H1 (cell line): ENCODE data around the gene FGF14. TPM values are rescaled to one million over a fixed set of nuclear protein-coding genes. Genes with fewer than 3 reads are reported as not detected.

Experiments used
- CHD7 ChIP-seq: fragments of 300-600 bp; sonication (generic); IDR thresholded peaks from 2 replicates; pipeline ENCODE4 v1.7.1; 2012; ENCODE audit warnings: low read length, moderate library complexity, mild to moderate bottlenecking, inconsistent platforms; ENCODE audit not compliant: insufficient replicate concordance
- HDAC6 ChIP-seq: IDR thresholded peaks from one replicate; pipeline ENCODE4 v1.7.1; 2012; ENCODE audit warnings: low read depth, mild to moderate bottlenecking, inconsistent platforms, low read length, moderate library complexity
- polyA plus RNA-seq, 7 experiments: library from polyadenylated mRNA; depleted of rRNA in 3 of 7; stranded (reverse) in 5 of 7; unstranded in 2 of 7; fragments of >200 nt in 5 of 7; fragments of 200-250 nt in 2 of 7; gene quantifications; 1 replicate in 5 of 7; 2 replicates in 1 of 7; 4 replicates in 1 of 7; pipeline versions ENCODE4 v1.2.1 to v1.2.3, GENCODE V29; 2011 to 2013; ENCODE audit warnings: missing spikeins in 2 of 7, mixed read lengths in 2 of 7
- total RNA-seq: library from RNA; stranded (reverse); fragmentation: NEBNext Ultra II Directional; extraction: Animal tissue kit (Norgen Biotek cat#: 25700); gene quantifications from 2 replicates; pipeline ENCODE4 v1.2.1, GENCODE V29; 2021

The FGF14 gene
- total and polyA plus RNA-seq, 2 of the 8 experiments (the other 6 are each of a cell fraction or from before 2014, with no cell fraction given) = 0.05 to 0.58 TPM

GRCh38 chr13:101911752-101912151 is 490.1 kb downstream of the FGF14 start (continued):
- TF ChIP-seq CHD7 (no peak), HDAC6 (no peak)
